SKM-1 (cell line): ENCODE data around the gene ABCA12.
"Not testable (repeated sequence)": the region's sequence is repeated elsewhere in the genome, so short reads cannot be mapped to it uniquely, and the experiment has no call there.

ENCODE experiments used
- DNase-seq: peaks from one replicate; lab custom pipeline; 2025; ENCODE audit not compliant: unreplicated experiment; lab: John Stamatoyannopoulos, UW

Gene ABCA12

GRCh38 chr2:215138479-215138878, at the start of gene ABCA12:
Gene ABCA12 (minus strand): TSS chr2:215138626. CDS start chr2:215138208, 418 bp downstream.
- no peak for DNase-seq

DNA sequence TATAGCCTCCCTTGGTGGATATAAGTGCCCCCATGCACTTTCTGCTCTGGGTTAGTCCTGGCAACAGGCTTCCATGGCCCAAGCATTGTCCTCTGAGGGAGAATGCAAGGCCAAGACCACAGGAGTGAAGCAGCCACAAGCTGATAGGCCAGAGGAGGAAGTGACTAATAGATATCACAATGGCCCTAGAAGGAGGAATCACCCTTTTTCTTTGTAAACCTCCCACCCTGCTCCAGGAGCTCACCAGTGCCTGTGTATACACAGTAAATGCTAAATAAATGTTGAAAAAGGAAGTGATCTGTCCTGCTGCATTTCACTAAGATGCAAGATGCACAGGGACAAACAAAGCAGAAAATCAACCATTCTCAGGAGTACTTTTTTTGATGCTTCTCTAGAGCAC, 49.7 kb upstream of the ABCA12 start:
- DNase-seq, result no peak

DNA sequence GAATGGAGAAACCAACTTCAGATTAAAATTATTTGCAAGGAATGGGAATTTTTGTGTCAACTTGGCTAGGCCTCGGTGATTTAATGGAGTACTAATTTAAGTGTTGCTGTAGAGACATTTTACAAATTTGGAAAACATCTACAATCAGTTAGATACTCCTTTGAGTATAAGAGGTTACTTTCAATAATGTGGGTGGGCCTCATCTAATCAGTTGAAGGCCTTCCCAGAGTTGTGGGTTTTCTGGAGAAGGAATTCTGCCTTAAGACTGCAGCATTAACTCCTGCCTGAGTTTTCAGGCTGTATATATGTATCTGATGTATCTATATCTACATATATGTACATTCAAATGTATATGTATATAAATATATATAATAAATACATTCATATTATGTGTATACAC, 47.6 kb upstream of the ABCA12 start:
- DNase-seq, result no peak

- no peak for DNase-seq
These were observed 39.7 kb upstream of the ABCA12 start for GRCh38 chr2:215178121-215178520.

DNA sequence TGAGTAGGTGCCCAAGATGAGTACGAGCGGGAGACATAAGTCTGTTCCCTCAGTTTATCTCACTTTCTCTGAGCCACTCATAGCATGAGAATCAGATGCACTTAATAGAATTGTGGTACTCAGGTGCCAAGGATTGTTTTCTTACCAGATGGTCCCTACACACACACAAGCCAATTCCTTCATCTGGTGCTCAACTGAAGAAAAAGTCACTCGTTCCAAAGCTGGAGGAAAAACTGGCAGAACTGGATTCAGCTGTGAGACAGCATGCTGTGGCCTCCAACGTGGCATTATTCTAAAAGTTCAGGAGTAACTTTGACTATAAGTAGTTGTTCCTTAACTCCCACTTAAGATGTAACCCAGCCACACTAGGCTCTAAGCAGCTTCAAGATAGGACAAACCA, 33.4 kb upstream of the ABCA12 start:
- no peak for DNase-seq

DNA sequence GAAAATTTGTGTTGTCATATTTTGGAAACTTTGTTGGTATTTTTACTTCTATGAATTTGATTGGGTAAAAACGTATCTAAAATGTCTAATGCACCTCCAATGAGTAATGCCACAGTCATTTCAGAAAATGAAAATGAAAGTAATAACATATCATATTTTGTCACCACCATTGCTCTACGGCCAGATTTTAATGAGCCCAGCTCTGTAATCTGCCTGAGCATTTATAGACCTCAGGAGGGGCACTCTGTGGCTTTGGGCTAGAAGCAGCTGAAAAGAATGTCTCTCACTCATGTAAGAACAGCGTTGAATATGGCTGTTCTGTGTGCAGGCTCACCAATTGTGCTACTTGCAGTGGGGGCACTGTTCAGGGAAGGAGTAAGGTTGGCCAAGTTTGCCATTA, 32.7 kb upstream of the ABCA12 start:
- no peak for DNase-seq

DNA sequence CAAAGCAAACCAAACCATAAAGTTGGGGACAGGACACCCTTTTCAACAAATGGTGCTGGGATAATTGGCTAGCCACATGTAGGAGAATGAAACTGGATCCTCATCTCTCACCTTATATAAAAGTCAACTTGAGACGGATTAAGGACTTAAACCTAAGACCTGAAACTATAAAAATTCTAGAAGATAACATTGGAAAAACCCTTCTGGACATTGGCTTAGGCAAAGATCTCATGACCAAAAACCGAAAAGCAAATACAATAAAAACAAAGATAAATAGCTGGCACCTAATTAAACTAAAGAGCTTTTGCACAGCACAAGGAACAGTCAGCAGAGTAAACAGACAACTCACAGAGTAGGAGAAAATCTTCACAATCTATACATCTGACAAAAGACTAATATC, 28.1 kb upstream of the ABCA12 start:
- DNase-seq, result not testable (repeated sequence)

- DNase-seq, result not testable (repeated sequence)
These were observed 24.9 kb upstream of the ABCA12 start for GRCh38 chr2:215163319-215163718.

- DNase-seq, result no peak
These were observed 22.9 kb upstream of the ABCA12 start for GRCh38 chr2:215161301-215161829.

GRCh38 chr2:215160081-215160480, 21.7 kb upstream of the ABCA12 start:
- no peak for DNase-seq

GRCh38 chr2:215156453-215156852, 18.0 kb upstream of the ABCA12 start:
- no peak for DNase-seq

GRCh38 chr2:215149894-215150293, 11.5 kb upstream of the ABCA12 start:
- no peak for DNase-seq

DNA sequence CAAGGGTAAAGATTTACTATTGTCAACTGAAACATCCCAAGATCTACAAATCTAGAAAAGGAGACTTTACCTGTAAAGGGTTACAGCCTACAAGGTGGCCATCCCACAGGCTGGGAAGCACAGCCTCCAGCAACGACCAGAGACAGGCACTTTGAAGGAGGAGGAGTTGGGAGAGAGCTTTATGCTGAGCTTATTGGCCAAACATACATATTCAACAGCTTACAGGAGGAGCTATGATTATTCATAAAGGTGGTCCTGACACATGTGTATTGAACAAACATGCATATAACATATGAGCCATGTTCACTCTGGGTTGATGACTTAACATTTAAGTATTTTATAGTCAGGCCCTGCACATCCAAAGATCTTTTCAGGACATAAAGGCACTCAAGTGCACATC, 11.1 kb upstream of the ABCA12 start:
- no peak for DNase-seq

DNA sequence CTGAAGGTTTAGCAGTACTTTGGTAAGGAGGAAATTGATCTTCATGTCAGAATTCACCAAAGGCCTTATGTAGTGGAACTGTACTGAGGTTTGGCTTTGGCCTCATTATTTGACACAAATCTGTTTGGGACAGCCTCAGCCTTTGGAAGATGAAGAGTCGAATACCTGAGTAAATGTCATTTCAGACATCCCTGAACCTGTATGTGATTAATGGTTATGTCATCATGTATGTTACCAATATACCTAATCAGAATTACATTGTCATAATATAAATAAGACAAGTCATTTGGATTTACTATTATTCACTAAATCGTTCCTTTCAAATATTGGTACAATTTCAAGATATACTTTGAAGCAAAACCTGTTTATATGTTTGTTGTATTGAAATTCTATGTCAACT, 10.6 kb upstream of the ABCA12 start:
- no peak for DNase-seq

GRCh38 chr2:215145611-215146010, 7.2 kb upstream of the ABCA12 start:
- no peak for DNase-seq

GRCh38 chr2:215144106-215144875, 5.9 kb upstream of the ABCA12 start:
- DNase-seq, result no peak

DNA sequence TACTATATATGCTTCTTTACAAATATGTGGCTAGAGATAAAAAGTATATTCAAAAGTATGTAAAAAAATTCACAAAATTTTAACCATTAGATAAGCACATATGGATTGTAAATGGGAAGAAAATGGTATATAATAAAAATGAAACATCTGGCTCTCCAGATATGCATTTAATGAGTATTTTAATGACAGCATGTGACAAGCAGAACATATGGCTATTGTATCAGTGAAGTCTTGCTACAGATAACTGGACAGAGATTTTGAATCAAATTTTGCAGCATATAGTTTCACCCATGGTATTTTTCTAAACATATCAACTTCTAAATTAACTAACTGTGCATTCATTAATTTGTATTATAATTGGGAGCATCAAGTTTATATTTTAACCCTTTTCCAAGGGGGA, 5.0 kb upstream of the ABCA12 start:
- DNase-seq, result no peak

DNA sequence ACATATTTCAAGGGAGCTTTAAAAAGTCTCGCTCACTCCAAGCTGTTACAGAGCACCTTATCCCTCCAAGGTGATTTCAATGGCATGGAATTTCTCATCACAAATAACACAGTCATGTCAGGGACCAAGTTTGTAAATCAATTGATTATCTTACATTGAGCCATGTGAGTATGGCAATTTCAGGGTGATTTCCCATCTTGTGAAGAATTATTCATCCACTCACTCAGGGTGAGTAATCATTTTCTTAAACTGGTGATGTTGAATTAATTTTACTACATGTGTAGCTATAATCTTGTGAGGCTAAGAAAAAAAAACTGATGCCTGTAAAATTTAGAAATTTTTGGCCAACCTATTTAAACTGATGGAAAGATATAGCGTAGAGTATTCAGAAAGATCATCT, 3.3 kb upstream of the ABCA12 start:
- no peak for DNase-seq

- no peak for DNase-seq
These were observed 1.8 kb upstream of the ABCA12 start for GRCh38 chr2:215140166-215140707.

- DNase-seq, result no peak
These were observed 585 bp downstream of the ABCA12 start for GRCh38 chr2:215137741-215138340.

GRCh38 chr2:215137329-215137686, 1.1 kb downstream of the ABCA12 start:
- DNase-seq, result no peak

DNA sequence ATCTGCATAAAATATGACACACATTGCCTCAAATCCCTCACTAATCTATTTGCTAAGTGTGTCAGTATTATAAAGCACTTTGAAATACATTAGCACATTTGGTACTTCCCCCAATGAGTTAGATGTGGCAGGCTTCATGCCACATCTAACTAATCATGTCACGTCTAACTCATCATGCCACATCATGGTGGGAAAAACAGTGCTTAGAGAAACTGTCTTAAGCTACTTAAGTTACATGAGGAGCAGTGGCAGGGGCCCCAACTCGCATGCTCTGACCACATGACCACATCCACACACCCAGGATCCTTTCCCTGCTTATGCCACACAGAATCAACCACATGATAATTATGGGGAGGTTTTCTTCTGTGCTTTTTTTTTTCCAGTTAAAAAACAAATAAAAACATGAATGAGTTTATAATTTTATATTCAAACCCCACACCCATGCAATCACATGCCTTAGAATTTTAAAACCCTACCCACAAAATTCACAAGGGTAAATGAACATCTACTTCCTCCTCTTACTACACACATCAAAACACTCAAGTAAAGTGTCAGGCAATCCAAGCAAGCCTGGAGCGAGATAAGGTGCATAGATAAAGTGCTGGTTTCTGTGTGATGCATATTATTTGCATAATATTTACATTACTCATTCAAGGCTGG, 1.6 kb downstream of the ABCA12 start:
- no peak for DNase-seq
